Pulmonary artery endothelial cell (primary cell): ENCODE results near the gene MINDY3. TPM values are rescaled to one million over a fixed set of nuclear protein-coding genes. Genes with fewer than 3 reads are reported as not detected.

Experiments
- DNase-seq: peaks from one replicate; pipeline ENCODE4 v3.0.0-alpha.2; 2011; ENCODE audit warnings: low read depth, low spot score
- total RNA-seq: library from RNA; depleted of rRNA; stranded (reverse); fragments of >200 nt; gene quantifications from 2 replicates; pipeline ENCODE4 v1.2.3, GENCODE V29; 2014

MINDY3 gene
- total RNA-seq, 1 donor from 2014 or later = 17.0 TPM

DNA sequence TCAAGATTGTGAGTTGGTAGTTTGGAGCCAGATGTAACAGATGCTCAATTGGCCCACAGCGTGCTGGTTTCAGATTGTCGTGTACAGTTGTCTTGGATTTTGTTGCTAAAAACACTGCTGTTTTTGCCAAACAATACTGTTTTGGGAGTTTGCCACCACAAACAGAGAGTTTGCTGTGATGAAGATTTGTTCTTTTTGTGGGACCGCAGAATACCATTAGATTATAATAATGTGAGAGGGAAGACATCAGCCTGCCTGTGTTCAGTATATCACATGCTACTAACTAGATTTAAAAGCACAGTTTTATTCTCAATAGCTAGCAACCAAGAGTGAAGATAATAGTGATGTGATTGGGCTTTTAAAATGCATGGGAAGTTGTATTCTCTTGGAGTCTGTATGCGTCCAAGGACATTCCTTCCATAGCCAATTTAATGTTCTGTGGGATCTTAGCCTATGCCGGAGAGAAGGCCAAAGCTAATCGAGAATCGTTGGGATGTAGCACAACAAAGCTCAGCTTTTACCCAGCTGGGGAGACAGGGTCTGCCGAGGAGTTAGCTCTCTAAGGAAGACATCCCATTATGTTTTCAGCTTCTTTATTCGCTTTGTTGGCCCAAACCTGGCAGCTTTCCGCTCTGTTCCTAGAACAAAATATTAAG lies 121.9 kb downstream of the MINDY3 start:
- DNase-seq = no peak

DNA sequence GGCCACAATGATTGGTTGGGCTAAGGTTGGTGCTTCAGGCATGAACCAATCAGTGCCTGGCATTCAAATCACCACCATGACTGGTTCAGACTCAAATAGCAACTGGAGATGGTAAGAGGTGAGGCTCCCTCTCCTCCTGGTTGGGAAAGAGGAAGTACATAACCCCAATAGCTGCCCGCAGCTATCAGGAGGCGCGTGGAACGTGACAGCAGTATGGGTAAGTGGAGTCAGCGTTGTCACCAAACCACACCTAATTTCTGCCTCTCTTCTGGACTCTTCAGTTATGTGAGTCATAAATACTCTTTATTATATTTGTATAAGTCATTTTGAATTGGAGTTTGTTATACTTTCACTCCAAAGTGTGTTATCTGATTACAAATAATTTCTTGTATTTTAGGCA lies 122.7 kb downstream of the MINDY3 start:
- no peak for DNase-seq

DNA sequence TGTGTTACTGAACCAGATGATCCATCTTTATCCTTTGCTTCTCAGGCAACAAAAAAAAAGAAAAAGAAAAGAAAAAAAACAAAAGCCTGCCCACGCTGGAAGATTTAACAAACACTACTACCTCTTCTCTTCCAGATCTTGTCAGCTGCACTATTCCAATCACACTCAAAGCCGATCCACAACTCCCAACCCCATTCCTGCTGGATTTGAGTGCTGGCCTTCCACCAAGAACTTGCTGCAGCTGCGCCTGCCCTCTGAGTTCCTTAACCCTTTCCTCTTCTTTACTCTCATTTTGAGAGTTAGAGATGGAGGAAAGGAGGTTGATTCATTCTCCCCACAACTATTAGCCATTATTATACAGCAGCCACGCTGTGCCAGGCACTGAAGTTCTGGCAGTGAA lies 124.5 kb downstream of the MINDY3 start:
- DNase-seq = no peak

DNA sequence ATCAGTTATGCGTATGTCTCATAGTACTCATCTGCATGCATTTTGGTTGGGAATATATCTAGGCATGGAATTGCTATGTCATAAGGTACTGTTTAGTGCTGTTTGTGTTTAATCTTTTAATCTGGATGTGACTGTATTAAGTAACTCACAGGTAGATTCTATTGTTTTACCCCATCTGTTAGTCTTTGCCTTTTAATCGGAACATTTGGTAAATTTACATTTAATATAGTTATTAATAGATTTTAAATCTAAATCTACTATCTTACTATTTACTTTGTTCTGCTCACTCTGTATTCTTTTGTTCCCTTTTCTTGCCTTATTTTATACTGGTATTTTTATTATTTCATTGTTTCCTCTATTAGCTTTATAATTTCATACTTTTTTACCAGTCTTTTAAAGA lies 130.0 kb downstream of the MINDY3 start:
- DNase-seq = no peak

- no peak for DNase-seq
These were observed 130.4 kb downstream of the MINDY3 start for GRCh38 chr10:15729890-15730289.

Other genes with a start within 250 kb of the MINDY3 start
- under 0.01 TPM in 1 of 2 replicates, not detected in the other for gene ITGA8, start 140.6 kb downstream of the MINDY3 start, total RNA-seq